Pericardium fibroblast (primary cell): ENCODE measurements around the gene KLHL12. TPM values are rescaled to one million over a fixed set of nuclear protein-coding genes. Genes with fewer than 3 reads are reported as not detected.

Source experiments
- total RNA-seq: library from RNA; depleted of rRNA; stranded (reverse); fragments of >200 nt; gene quantifications from 2 replicates; pipeline ENCODE4 v1.2.3, GENCODE V29; 2015

KLHL12 gene
- total RNA-seq = 14.8 and 21.3 TPM in 2 replicates

DNA sequence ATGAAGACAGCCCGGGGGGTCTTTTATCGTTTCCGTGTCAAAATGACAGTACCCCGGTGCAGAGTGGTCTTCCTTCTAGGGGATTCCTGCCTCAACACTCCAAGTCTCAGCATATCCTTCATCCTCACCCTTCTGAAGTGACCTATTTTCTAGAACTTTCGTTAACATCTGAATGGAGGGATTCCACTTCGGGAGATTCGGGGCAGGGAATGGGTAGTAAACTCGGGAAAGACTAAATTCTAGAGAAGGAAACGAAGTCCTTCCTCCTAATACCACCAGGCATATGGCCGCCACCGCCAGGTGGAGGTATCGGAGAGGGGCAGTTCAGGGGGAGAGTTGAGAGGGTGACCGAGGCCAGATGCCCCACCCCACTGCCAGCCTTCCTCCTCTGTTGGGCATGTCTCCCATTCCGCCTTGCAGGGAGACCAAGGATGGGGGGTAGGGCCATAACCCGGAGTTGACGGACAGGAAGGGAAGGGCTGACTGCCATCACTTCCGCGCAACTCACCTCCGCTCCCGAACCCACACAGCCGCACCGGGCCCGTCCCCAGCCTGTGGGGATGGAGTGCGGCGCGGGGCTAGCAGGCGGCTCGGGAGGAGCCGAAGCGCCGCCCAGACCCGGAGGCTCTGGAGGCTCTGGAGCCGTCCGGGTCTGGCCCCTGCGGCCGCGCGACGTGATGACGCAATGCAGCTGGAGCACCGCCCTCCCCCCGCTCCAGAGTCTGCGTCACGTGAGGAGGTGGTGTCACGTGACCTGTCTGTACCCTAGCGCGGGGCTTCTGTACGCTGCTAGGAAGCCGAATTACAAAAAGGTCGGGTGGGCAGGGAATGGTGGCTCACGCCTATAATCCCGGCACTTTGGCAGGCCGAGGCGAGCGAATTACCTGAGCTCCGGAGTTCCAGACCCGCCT is at the start of gene KLHL12:
Gene KLHL12, minus strand, starts transcription at position 654 of the 911 bp plus-strand sequence. CDS start 2,072 bp downstream, outside the sequence.

DNA sequence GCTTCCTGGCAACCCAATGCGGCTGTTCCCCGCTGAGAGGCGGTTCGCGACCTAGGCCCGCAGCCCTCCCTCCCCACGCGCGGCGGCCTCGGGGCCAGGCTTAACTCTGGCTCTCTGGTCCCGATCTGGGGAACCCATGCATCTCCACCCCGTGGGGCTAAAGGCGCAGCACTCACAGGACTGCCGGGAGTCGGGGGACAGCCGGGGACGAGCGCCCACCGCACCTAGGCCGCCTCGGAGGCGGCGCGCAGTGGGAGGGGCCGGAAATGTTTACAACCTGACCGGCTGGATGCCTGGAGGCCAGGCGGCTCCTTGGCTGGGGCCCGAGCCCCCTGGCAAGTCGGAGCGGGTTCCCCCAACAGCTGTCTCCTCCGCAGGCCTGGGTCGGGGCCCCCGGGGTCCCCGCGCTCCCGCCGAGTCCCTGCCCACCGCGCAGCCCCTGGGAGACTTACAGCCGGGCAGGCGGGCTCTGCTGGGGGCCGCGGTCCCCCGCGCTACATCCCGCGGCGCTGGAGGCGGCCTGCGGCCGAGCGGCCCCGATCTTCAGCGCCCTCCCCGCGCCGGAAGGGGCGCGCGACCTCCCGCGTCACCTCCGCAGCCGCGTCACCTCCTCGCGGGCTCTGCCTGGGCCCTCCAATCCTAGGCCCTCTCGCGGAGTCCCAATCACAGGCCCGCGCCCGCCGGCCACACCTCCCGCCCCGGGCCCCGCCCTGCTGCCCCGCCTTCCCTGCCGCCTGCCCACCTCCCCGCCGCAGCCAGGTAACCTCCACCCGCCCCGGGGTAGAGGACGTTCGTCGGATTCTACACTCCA is 30.9 kb upstream of the KLHL12 start, which contains the start of gene ADIPOR1:
Gene ADIPOR1, minus strand, starts transcription at position 580 of the 811 bp plus-strand sequence. CDS start 7,242 bp downstream, outside the sequence.

DNA sequence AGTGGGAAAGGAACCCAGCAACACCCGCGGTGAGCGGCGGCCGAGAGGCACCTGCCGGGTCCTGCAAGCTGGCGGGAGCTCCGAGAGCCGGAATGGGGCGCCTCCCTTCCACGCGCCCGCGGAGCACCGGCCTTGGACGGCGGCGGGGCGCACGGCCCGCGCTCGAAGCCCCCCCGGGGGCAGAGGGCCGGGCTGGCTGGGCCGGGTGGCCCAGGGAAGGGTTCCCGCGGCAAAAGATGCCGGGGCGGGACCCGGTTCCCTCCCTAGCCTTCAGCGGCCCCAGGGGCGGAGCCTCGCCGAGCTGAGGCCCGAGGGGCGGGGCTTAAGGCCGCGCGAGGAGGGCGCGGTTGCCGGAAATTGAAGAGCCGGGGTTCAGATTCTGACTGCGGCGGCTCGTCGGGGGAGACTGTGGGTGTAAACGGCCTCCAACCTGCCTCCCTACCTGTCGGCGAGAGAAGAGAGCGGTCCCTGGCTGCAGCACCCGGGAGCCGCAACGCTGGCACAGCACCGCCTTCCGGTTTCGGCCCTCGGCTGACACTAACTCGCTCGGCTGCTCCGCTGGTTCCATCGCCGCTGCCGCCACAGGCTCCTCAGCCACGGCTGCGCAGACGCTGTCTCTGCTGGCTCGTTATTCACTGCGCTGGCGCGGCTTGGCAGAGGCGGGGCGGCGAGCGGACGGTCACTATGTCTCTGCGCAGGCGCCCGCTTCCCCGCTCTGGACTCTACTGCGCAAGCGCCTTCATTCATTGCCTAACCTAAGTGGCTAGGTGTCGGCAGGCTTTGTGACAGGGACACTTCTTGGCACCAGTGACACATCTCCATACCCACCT is 38.3 kb downstream of the KLHL12 start, which contains the start of gene RABIF:
Gene RABIF, minus strand, starts transcription at position 619 of the 830 bp plus-strand sequence. Its CDS starts 51 bp downstream, at position 568.

Other genes starting within 250 kb of the KLHL12 start
- gene SYT2, start 216.8 kb downstream of the KLHL12 start, total RNA-seq = not detected in 2 replicates
- 39.1 and 48.3 TPM in 2 replicates for gene KDM5B, start 118.8 kb downstream of the KLHL12 start, total RNA-seq
- 3.8 TPM in 1 of 2 replicates, not detected in the other for gene PCAT6, start 116.3 kb downstream of the KLHL12 start, total RNA-seq
- 6.2 and 7.8 TPM in 2 replicates for gene RABIF, start 38.1 kb downstream of the KLHL12 start, total RNA-seq
- 57.0 and 65.2 TPM in 2 replicates for gene ADIPOR1, start 31.1 kb upstream of the KLHL12 start, total RNA-seq
- 26.0 and 37.5 TPM in 2 replicates for gene CYB5R1, start 40.0 kb upstream of the KLHL12 start, total RNA-seq
- 50.5 and 60.9 TPM in 2 replicates for gene TMEM183A, start 80.1 kb upstream of the KLHL12 start, total RNA-seq
- 2.4 and 5.1 TPM in 2 replicates for gene PPFIA4, start 99.3 kb upstream of the KLHL12 start, total RNA-seq
- gene MYOG, start 158.8 kb upstream of the KLHL12 start, total RNA-seq = 8.9 TPM in 1 of 2 replicates, not detected in the other
- gene ADORA1, start 200.5 kb upstream of the KLHL12 start, total RNA-seq = 1.5 and 4.1 TPM in 2 replicates
- 0.93 and 12.5 TPM in 2 replicates for gene MYBPH, start 248.6 kb upstream of the KLHL12 start, total RNA-seq